Measurements from ENCODE around the gene FAM117A. TPM values are rescaled to one million over a fixed set of nuclear protein-coding genes. Genes with fewer than 3 reads are reported as not detected.
A peak's percentile ranks its signal among the peaks of the same experiment; 100 is the strongest.

Gene FAM117A
- total and polyA plus RNA-seq, 2 donors (not counting 1 experiment from before 2014, with no cell fraction given), result 93.4 to 162 TPM

DNA sequence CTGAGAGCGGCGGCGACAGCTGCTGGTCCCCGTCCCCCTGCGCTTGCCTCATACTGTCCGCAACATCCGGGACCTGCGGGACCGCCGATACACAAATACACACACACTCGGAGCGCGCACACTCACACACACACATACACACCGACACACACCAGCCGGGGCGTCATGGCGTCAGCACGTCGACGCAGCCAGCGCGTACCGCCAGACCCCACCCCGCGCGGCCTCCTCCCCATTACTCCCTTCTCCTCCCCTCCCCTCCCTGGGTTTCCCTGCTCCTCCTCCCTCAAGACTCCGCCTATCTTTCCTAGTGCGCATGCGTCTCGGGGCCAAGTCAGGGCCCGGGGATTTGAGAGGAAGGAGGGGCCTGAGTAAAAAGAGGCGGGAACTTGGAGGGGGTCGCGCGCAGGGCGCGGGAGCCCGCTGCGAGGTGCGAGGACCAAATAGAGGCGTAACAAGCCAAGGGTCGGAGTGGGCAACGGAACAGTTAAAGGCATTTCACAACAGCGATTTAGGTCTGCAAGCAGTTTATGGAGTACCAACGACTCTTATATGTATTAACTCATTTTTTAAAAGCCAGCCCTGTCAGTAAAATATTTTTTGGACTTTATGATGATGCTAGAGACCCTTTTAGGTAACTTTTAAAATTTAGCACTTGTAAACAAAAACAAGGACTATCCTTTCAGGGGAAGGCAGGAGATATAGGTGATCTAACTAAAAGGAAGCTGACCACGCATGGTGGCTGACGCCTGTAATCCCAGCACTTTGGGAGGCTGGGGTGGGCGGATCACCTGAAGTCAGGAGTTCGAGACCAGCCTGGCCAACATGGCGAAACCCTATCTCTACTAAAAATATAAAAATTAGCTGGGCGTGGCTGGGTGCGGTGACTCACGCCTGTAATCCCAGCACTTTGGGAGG is 85.7 kb downstream of the FAM117A start, which contains the start of gene SPOP:
SPOP (minus strand) TSS at position 165 of the 915 bp plus-strand sequence. CDS start 55,287 bp downstream, outside the sequence.
- H3K9me3 ChIP-seq (ENCODE audit: control extremely low read depth in 1 of 3, control insufficient read depth in 2 of 3, insufficient read depth in 1 of 3, low read length in 2 of 3), result peaks cover 0 to 3% (median 0%) of the 10 kb centered on the region in 3 donors
- H3K79me2 ChIP-seq (ENCODE audit: control insufficient read depth, insufficient read depth, low read length), result peaks cover 33% of the 10 kb centered on the region
- H3K4me3 Mint-ChIP-seq, result peak within 1 kb of the TSS; percentile 94
- TF ChIP-seq, protein P1, sequence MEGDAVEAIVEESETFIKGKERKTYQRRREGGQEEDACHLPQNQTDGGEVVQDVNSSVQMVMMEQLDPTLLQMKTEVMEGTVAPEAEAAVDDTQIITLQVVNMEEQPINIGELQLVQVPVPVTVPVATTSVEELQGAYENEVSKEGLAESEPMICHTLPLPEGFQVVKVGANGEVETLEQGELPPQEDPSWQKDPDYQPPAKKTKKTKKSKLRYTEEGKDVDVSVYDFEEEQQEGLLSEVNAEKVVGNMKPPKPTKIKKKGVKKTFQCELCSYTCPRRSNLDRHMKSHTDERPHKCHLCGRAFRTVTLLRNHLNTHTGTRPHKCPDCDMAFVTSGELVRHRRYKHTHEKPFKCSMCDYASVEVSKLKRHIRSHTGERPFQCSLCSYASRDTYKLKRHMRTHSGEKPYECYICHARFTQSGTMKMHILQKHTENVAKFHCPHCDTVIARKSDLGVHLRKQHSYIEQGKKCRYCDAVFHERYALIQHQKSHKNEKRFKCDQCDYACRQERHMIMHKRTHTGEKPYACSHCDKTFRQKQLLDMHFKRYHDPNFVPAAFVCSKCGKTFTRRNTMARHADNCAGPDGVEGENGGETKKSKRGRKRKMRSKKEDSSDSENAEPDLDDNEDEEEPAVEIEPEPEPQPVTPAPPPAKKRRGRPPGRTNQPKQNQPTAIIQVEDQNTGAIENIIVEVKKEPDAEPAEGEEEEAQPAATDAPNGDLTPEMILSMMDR (IDR thresholded peaks at IDR 0.05), result no peak
- no peak for TF ChIP-seq EZH2 (IDR thresholded peaks at IDR 0.05; ENCODE audit: borderline replicate concordance, insufficient read depth, low read depth, low read length, poor library complexity, severe bottlenecking)
- H3K27me3 Mint-ChIP-seq, result no peaks in the 10 kb centered on the region
- intact Hi-C loops (cut with micrococcal nuclease), result loop anchor here (1.0 to 10.0 kb wide), 8 partner anchors 17 to 483 kb away; partner anchors contain the start of genes KAT7, NGFR, PHB1 and ZNF652
- DNase-seq (peak; percentile 99), ATAC-seq (ENCODE audit: low read depth) (peak; percentile 91)
- peak within 1 kb of the TSS; percentile 98 to 99 for H3K27ac ChIP-seq (ENCODE audit: low read length in 2 of 2)
- H3K4me2 ChIP-seq (replicated peaks; ENCODE audit: low read depth, low read length, poor library complexity, severe bottlenecking), result peak within 1 kb of the TSS; percentile 81
- no peaks in the 10 kb centered on the region for H3K27me3 ChIP-seq (replicated peaks in 1 of 4; ENCODE audit: control extremely low read depth in 1 of 4, control insufficient read depth in 3 of 4, insufficient read depth in 4 of 4, low read length in 3 of 4)
- peak within 1 kb of the TSS; percentile 99 for H3K27ac Mint-ChIP-seq
- ChIA-PET CTCF (interaction anchor here (0.7 to 1.7 kb wide), 4 partner anchors 17 to 110 kb away, joined by 3 to 5 read pairs (median 4); partner anchors contain the start of gene SLC35B1), POLR2A (interaction anchor here (0.8 to 1.2 kb wide), 5 partner anchors 29 to 1188 kb away, joined by 3 to 12 read pairs (median 5); partner anchors contain the start of genes SLC35B1 and TOB1)
- no peaks in the 10 kb centered on the region for H4K20me1 ChIP-seq (ENCODE audit: control insufficient read depth, insufficient read depth, low read length, poor library complexity, severe bottlenecking)
- peaks cover 43% of the 10 kb centered on the region for H3K4me1 Mint-ChIP-seq
- H3K9me3 Mint-ChIP-seq (ENCODE audit: insufficient read depth), result no peaks in the 10 kb centered on the region
- 1% methylated on average over 35 of the region's 53 CpGs for WGBS (ENCODE audit: insufficient coverage)
- H3K4me1 ChIP-seq (ENCODE audit: control insufficient read depth in 2 of 2, insufficient read depth in 2 of 2, low read length in 2 of 2), result peaks cover 31 to 33% of the 10 kb centered on the region in 2 donors
- peak within 1 kb of the TSS; percentile 68 for H2AFZ ChIP-seq (ENCODE audit: insufficient read depth, low read depth, low read length, poor library complexity, severe bottlenecking)
- H3K36me3 ChIP-seq (replicated peaks in 1 of 2; ENCODE audit: control extremely low read depth in 1 of 2, control insufficient read depth in 1 of 2, extremely low read depth in 1 of 2, insufficient read depth in 2 of 2, low read length in 1 of 2), result peaks cover 4 to 19% of the 10 kb centered on the region in 2 experiments
- H3K9ac ChIP-seq (ENCODE audit: low read length), result peak within 1 kb of the TSS; percentile 99
- peak within 1 kb of the TSS; percentile 73 to 97 (median 87) for H3K4me3 ChIP-seq (ENCODE audit: control extremely low read depth in 1 of 5, extremely low read depth in 1 of 5, insufficient read depth in 1 of 5, low read depth in 2 of 5, low read length in 4 of 5)

Data from B cell (primary cell).